HG02798 (cell line): ENCODE measurements around the gene PPP1R14D.

Experiments used
- ATAC-seq: cut with Tn5 transposase; IDR thresholded peaks from one replicate; pipeline ENCODE4 v1.9.1; 2021; ENCODE audit warnings: mild to moderate bottlenecking; ENCODE audit not compliant: unreplicated experiment, poor library complexity

PPP1R14D gene

DNA sequence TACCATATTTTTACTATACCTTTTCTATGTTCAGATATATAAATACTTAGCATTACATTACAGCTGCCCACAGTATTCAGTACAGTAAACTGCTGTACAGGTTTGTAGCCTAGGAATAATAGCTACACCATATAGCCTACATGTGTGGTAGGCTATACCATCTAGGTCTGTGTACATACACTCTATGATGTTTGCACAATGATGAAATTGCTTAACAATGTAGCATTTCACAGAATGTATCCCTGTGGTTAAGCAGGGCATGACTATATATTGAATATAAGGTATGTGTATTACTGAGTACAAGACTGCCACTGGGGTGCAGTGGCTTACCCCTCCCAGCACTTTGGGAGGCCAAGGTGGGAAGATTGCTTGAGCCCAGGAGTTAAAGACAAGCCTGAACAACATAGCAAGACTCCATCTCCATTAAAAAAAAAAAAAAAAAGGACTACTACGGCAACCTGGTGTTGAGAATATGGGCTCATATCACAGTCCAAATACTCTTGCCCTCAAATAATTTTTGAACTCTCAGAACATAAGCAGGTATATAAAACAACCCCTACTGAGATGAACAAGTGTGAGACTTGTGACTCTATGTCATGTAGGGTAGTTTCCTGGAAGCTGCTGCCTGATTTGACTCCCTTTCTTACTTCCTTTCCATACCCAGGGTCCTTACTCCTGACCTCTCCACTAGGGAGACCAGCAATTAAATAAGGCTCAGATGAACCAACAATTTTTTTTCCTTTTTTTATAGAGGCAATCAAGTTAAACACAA, 4.8 kb downstream of the PPP1R14D start:
- no peak for ATAC-seq

DNA sequence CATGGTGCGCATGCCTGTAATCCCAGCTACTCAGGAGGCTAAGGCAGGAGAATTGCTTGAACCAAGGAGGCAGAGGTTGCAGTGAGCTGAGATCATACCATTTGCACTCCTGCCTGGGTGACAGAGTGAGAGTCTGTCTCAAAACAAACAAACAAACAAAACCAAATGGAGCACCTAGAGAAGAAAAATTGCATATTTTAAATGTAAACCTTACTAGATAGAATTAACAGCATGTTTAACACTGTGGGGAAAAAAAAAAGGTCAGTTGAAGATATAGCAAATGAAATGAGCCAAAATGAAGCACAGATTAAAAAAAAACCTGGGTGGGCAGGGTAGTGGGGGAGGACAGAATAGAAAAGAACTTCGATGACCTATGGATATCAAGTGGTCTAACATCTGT, 7.3 kb downstream of the PPP1R14D start:
- ATAC-seq: no peak

DNA sequence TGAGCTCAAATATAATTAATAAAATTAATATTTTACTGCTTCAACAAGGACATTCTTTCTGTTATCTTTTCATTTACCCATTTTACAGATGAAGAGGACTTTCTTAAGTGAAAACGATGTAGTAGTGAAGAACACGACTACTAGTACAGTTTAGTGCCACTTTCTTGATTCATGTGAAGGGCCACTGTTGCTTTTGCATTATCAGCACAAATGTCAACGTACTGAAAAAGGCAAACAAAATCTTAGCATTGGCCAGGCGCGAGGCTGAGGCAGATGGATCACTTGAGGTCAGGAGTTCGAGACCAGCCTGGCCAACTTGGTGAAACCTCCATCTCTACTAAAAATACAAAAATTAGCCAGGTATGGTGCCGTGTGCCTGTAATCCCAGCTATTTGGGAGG, 9.5 kb downstream of the PPP1R14D start:
- no peak for ATAC-seq

DNA sequence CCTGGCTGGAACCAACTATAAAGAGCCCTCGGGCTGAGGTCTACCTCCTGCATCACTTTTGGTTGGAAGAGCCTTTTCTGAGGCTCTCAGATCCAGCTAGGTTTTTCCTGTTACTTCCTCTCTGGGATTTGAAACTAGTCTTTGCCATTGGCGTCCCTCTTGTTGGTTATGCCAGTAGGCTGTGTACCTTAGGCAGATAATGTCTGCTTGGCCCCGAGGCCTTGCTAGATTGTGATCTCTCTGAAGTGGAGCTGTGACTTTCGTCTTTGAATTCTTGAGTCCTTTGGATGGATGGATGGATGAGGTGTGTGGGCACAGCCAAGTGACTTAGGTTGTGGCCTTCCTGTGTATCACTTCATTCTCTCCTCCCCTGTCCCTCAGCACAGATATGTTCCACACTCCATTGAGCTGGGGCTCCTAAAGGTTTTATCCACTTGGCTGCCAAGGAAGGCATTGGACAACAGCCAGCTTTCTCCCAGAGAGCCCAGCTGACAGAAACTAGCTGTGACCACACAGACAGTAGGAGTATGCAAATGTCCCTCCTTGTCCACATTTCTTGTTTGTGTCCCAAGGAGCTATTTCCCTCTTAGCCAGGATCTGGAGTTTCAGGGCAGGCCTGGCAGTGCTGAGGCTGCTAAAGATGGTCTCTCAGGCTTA, 13.3 kb downstream of the PPP1R14D start:
- no peak for ATAC-seq

DNA sequence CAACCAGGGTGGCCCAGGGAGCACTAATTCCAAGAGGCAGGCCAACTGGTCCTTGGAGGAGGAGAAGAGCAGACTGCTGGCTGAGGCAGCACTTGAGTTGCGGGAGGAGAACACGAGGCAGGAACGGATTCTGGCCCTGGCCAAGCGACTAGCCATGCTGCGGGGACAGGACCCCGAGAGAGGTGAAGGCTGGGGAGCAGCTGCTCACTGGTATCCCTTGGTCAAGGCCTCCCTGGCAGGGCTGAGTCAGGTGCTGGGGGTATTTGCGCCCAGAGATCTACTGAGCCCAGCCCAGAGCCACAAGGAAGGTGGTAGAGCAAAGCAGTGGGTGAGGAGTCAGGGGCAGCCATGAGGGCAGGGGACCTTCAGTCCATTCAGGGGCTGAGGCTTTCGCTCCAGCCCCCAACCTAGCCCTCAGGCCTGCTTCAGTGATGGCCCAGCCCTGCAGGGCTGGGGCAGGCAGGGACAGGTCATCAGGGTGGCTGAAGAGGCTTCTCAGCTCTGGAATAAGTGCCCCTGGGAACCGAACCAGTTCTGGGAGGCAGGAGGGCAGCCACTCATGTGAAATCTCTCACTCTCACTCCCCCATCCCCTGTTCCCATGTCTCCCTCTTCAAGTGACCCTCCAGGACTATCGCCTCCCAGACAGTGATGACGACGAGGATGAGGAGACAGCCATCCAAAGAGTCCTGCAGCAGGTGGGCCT, 15.6 kb downstream of the PPP1R14D start:
- ATAC-seq: no peak

DNA sequence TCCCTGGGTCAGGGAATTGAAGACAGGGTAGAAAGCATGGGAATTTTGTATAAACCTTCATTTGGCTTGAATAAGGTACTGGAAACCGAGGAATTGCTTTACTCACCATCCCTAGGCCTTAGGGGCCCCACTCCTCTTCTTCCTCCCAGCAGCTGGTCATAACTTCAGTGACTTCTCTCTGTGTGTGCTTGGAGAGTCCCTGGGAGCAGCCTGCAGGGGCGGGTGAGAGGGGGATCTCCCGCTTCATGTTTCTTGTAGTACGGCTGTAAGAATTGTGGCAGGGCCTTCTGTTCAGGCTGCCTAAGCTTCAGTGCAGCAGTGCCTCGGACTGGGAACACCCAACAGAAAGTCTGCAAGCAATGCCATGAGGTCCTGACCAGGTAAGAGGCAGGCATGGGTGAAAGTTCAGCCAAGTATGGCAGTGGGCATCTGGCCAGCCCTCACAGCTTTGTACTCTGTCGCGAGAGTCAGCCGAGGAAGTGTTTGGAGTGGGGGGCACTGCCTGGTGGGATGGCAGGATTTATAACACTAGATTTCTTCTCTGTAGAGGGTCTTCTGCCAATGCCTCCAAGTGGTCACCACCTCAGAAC, 19.6 kb downstream of the PPP1R14D start:
- no peak for ATAC-seq

DNA sequence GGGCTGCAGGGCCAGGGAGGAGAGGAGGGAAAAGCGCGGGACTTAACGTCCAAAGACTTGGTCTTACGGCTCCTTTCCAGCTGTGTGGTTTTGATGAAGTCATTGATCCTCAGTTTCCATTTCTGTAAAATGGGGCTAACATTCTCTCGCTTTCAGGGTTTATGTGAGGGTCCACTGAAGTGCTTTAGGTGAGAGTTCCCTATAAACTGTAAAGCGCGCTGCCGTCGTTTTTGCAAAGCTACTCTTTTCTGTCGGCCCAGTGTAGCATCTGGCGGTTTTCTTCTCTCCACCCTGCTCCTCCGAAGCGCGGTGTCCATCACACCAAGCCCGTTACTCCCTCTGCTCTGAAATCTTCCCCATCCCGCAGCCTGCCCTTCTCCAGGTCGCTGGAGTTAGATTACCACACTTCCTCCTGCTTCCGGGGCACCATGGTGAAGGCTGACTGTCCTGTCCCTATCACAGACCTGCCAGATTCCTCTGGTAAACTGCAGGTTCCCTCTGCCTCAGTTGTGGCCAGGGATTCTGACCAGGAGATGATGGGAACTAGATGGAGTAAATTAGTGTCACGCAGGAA, 20.5 kb downstream of the PPP1R14D start:
- no peak for ATAC-seq

DNA sequence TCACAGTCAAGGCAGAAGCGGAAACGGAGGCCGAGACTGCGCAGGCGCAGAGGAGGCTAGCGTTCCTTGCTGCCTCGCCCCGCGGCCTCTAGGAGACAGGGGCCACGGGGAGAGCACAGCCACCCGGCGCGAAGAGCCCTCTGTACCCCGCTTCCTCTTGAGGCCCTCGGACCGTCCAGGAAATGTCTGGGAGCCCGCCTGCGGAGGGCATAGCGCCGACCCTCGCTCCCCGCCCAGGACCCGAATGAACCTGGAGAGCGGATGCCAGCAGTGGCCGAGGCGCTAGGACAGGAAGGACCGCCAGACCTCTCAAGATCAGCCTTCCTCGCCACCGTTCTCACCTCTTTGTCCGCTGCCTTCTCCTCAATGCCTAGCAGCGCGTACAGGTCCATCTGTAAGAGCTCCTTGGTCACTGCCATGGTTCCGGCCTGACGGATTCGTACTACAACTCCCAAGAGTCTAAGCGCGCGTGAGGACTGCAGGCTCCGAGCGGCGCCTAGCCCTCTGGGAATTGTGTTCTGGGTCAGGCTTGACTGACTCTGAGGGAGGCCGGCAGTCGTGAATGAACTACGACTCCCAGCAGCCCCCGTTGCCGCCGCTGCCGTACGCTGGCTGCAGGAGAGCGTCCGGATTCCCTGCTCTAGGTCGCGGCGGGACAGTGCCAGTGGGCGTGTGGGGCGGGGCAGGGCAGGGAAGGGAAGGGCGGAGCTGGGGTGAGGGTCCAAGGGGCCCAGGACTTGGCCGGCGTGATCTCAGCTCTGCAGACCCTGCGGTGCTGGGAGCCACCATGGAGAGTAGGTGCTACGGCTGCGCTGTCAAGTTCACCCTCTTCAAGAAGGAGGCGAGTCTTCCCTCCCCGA, 21.2 kb downstream of the PPP1R14D start, which contains the start of the genes DNAJC17 and ZFYVE19:
TSS of gene DNAJC17 (minus strand) at position 446 of the 860 bp plus-strand sequence. CDS start at position 419, 27 bp downstream.
TSS of gene ZFYVE19 (plus strand) at position 62 of the 860 bp plus-strand sequence. CDS start at position 563, 501 bp downstream.
- ATAC-seq: peak; percentile 95

DNA sequence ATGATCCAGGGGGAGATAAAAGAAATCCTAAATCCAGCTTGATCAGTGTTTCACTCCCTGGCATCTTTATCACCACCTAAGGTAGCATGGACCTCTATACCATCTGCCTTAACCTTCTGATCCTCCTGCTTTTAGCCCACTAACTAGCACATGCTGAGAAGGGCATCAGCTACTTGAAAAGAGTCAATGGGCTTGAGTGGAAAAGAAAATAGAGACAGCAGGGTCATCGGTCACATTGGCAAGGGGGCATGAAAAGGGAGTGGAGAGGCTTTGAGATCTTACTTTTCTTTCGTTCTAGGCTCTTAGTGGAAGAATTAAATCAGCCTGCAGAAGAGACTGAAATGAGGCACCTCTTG, 21.9 kb downstream of the PPP1R14D start:
- ATAC-seq: no peak

DNA sequence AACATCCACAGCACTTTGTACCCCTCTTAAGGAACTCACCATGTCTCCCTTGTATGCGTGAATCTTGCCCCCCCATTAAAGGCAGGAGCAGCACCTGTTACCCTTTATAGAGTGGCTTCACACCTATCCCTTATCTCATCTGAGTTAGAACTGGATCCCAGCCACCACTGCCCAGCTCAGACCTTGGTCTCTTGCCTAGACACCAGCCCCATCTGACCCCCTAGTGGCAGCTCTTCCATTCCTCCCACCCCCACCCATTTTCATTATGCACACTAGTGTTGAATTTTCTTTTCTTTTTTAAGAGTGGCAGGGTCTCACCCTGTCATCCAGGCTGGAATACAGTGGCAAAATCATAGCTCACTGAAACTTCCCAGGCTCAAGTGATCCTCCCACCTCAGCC, 24.8 kb downstream of the PPP1R14D start:
- ATAC-seq: no peak

DNA sequence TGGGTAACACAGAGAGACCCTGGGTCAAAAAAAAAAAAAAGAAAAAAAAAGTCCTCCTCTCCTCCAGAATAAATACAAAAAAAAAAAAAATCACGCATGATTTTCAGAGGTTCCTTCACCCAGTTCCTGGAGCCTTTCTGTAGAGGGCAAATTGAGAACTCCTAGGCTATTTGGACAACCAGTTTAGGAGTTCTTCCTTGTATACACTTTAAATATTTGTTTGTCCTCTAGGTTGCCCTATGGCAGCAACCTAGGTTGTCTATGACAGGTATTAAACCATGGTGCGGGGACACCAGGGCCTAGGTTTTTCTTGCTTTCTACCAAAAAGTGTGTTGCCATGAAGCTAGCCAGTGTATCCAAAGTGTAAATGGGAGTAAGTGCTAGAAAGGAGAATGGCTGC, 25.4 kb downstream of the PPP1R14D start:
- ATAC-seq: no peak

DNA sequence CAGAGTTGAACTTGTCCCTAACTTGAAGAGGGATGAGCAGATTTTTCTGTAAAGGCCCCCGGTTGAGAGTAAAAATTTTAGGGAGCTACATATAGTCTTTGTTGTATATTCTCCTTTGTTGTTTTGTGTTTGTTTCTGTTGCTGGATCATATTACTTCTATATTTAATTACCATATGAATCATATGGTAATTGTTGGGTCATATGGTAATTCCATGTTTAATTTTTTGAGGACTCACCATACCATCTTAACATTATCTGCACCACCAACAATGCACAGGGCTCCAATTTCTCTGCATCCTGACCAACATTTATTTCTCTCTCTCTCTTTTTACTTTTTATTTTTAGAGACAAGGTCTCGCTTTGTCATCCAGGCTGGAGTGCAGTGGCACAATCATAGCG, 29.0 kb downstream of the PPP1R14D start:
- ATAC-seq: no peak

DNA sequence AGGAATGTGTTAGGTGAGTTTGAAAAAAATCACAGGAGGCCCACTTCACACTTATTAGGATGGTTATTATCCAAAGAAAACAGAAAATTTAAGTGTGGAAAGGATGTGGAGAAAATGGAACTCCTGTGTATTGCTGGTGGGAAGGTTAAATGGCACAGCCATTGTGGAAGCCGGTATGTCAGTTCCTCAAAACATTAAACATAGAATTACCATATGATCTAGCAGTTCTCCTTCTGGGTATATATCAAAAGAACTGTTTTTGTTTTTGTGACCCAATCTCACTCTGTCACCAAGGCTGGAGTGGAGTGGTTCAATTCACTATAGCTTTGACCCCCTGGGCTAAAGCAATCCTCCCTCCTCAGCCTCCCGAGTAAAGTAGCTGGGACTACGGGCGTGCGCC, 32.0 kb downstream of the PPP1R14D start:
- no peak for ATAC-seq

DNA sequence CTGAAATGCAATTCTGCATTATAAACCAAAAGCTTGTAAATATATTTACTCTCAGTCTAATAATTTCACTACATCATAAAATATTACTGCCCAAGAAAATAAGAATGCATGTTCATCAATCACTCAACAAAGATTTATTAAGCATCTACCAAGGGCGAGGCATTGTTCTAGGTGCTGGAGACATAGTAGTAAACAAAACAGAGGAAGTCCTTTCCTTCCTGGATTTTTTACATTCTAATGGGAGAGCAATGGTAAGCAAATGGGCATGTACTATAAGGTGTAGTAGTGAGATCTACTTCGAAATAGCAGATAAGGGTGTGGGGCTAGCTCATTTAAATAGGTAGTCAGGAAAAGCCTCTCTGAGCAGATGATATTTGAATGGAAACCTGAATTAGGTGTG, 32.5 kb downstream of the PPP1R14D start:
- ATAC-seq: no peak

DNA sequence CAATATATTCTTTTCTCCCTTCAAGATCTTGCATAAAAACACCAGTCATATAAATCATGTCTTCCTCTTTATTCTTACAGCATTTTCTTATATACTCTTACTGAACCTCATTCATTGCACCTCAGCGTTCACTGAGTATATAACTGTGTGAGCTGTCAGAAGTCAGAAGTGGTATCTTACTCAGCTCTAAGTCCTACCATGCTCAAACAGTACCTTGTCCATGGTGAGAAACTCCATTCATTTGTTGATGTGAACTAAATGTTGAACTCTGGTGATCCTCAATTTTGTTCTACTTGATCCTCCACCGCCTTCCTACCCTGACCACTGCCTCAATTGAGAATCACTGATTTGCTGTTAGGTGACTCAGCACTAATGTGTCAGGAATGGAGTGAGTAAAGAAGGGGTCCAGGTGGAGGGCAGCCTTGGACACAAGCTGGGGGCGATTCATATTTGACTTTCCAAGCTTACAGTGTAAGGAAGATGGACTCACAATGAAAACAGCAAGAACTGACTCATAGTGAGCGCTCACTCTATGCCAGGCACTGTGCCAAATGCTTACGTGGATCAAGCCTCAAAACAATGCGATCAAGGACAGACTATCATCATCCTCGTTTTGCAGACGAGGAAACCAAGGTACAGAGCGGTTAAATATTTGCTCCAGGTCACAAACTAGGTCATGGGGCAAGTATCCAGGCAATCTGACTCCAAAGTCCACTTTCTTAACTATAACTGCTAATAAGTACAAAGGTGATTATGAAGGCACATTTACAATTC, 35.1 kb downstream of the PPP1R14D start:
- no peak for ATAC-seq

DNA sequence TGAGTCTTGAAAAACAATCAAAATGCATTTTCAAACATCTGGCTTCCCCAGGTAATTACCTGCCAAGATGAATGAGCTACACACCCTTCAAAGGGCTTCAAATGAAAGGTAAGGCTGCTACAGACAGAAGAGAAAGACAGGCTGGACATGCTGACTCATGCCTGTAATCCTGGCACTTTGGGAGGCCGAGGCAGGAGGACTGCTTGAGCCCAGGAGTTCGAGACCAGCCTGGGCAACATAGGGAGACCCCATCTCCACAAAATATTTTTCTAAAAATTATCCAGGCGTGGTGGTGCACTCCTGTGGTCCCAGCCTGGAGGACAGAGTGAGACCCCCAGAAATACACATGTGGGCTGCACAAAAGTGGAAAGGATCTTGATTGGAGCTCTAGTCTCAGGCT, 36.1 kb downstream of the PPP1R14D start:
- ATAC-seq: no peak

DNA sequence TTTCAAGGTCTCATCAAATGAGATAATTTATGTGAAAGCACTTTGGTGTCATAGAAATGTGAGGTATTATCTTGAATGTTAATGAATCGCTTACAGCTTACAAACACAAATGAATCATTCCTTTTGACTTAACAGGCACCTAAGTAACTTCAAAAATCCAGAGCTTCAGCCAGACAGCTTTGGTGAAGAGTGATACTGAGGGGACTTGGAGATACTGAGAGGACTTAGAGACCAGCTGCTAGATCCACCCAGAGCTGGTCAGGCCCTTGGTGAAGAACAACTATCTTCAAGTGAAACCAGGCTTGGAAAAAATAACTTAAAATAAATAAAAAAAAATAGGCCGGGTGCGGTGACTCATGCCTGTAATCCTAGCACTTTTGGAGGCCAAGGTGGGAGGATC, 37.8 kb downstream of the PPP1R14D start:
- no peak for ATAC-seq

DNA sequence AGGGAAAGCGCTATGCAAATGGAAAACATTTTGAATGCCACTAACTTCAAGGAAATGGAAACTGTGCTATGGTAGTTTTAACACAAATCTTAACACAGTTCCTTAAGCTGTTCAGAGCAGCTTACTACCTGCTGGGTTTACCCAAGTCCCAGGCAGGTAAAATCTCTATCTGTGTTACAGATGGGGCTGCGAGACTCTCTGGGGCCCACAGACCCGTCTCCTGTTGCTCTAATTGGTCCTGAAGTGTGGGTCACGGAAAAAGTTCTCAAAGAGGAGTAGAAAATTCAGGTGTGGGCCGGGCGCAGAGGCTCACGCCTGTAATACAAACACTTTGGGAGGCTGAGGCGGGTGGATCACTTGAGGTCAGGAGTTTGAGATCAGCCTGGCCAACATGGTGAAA, 38.5 kb downstream of the PPP1R14D start:
- no peak for ATAC-seq

DNA sequence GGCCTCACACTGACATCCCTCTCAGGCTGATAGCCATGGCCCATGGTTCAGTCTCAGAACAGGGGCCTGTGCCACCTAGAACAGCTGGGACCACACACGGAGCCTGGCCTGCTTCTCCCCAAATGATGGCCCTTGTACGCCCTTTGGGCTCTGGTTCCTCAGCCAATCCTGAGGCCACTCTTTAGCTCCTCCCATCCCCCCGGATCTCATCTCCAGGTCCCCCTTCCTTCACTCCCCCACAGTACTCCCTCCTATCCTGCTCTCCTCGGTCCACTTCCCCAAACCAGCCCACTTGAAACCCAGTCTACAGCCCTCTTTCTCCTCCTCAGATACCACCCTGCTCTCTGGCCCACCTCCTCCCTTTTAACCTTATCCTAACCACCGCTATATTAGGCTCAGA, 39.4 kb downstream of the PPP1R14D start:
- no peak for ATAC-seq
